ENCODE results near the gene TSC2. TPM values are rescaled to one million over a fixed set of nuclear protein-coding genes. Genes with fewer than 3 reads are reported as not detected.

The TSC2 gene
- total and polyA plus RNA-seq, 2 of the 13 experiments (the other 11 are each of a cell fraction or from before 2014, with no cell fraction given): 19.6 to 40.4 TPM

DNA sequence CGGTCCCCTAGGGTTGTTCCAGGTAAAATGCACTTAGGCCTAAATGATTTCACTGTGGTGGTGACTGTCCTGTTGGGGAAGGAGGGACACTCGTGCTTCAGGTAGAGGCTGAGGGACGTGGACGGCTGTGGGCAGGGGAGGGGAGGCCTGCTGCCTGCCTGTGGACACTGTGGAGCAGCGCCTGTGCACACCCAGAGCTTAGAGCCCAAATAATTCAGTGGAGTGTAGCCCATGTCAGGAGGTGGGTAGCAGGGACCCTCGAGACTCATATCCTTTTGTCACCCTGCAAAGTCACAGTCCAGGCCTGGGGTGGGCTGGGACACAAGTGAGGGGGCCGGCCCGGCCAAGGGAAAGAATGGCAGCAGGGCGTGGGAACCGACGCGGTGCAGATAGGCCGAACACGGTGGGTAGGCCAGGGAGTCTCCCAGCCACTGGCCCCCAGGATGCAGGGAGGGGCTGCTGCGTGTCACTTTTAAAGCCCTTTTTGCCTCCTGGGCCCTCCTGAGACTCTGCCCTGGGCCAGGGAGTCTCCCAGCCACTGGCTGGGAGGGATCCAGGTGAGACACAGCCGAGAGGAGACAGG is 21.8 kb upstream of the TSC2 start (continued):
- TF ChIP-seq, protein P1, sequence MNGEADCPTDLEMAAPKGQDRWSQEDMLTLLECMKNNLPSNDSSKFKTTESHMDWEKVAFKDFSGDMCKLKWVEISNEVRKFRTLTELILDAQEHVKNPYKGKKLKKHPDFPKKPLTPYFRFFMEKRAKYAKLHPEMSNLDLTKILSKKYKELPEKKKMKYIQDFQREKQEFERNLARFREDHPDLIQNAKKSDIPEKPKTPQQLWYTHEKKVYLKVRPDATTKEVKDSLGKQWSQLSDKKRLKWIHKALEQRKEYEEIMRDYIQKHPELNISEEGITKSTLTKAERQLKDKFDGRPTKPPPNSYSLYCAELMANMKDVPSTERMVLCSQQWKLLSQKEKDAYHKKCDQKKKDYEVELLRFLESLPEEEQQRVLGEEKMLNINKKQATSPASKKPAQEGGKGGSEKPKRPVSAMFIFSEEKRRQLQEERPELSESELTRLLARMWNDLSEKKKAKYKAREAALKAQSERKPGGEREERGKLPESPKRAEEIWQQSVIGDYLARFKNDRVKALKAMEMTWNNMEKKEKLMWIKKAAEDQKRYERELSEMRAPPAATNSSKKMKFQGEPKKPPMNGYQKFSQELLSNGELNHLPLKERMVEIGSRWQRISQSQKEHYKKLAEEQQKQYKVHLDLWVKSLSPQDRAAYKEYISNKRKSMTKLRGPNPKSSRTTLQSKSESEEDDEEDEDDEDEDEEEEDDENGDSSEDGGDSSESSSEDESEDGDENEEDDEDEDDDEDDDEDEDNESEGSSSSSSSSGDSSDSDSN (CRISPR knock-in tag; IDR thresholded peaks at IDR 0.05): peak; percentile 50
- TF ChIP-seq XBP1 (CRISPR knock-in tag; IDR thresholded peaks at IDR 0.05) (no peak), SRSF1 (optimal IDR thresholded peaks at IDR 0.05; ENCODE audit: low read depth, low read length) (peak; percentile 85), HHEX (CRISPR knock-in tag; IDR thresholded peaks at IDR 0.05) (no peak), NKX3-1 (CRISPR knock-in tag; IDR thresholded peaks at IDR 0.05) (no peak), HNRNPK (IDR thresholded peaks at IDR 0.05; ENCODE audit: low read depth, low read length, poor library complexity, severe bottlenecking) (no peak), ATM (IDR thresholded peaks at IDR 0.05; ENCODE audit: borderline replicate concordance) (no peak), ZFX (CRISPR knock-in tag; IDR thresholded peaks at IDR 0.05; ENCODE audit: low read depth) (peak; percentile 57), JUN (CRISPR knock-in tag; IDR thresholded peaks at IDR 0.05) (no peak)
- TF ChIP-seq, protein P2, sequence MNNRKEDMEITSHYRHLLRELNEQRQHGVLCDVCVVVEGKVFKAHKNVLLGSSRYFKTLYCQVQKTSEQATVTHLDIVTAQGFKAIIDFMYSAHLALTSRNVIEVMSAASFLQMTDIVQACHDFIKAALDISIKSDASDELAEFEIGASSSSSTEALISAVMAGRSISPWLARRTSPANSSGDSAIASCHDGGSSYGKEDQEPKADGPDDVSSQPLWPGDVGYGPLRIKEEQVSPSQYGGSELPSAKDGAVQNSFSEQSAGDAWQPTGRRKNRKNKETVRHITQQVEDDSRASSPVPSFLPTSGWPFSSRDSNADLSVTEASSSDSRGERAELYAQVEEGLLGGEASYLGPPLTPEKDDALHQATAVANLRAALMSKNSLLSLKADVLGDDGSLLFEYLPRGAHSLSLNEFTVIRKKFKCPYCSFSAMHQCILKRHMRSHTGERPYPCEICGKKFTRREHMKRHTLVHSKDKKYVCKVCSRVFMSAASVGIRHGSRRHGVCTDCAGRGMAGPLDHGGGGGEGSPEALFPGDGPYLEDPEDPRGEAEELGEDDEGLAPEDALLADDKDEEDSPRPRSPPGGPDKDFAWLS (CRISPR knock-in tag; IDR thresholded peaks at IDR 0.05; ENCODE audit: borderline replicate concordance): no peak
- TF ChIP-seq, protein P3, sequence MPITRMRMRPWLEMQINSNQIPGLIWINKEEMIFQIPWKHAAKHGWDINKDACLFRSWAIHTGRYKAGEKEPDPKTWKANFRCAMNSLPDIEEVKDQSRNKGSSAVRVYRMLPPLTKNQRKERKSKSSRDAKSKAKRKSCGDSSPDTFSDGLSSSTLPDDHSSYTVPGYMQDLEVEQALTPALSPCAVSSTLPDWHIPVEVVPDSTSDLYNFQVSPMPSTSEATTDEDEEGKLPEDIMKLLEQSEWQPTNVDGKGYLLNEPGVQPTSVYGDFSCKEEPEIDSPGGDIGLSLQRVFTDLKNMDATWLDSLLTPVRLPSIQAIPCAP (CRISPR knock-in tag; IDR thresholded peaks at IDR 0.05; ENCODE audit: low read depth): no peak
- TF ChIP-seq, protein P4, sequence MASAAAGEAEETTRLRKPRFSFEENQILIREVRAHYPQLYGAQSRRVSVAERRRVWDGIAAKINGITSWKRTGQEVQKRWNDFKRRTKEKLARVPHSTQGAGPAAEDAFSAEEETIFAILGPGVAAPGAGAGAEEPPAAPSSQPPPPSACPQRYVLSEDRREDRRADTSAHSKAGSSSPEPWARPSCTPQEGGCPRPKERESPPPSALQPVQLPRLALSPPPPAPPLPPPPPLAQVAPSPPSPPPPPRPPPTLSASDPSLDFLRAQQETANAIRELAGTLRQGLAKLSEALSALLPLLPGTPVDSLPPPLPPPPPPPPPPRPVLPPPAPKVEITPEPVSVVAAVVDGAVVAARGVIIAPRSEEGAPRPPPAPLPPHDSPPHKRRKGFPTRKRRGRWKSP (CRISPR knock-in tag; IDR thresholded peaks at IDR 0.05): no peak
- TF ChIP-seq, protein P5, sequence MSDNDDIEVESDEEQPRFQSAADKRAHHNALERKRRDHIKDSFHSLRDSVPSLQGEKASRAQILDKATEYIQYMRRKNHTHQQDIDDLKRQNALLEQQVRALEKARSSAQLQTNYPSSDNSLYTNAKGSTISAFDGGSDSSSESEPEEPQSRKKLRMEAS (IDR thresholded peaks at IDR 0.05): 0 out of 2 replicates have a peak, but pooled peaks have one; percentile 19
- TF ChIP-seq, protein P6, sequence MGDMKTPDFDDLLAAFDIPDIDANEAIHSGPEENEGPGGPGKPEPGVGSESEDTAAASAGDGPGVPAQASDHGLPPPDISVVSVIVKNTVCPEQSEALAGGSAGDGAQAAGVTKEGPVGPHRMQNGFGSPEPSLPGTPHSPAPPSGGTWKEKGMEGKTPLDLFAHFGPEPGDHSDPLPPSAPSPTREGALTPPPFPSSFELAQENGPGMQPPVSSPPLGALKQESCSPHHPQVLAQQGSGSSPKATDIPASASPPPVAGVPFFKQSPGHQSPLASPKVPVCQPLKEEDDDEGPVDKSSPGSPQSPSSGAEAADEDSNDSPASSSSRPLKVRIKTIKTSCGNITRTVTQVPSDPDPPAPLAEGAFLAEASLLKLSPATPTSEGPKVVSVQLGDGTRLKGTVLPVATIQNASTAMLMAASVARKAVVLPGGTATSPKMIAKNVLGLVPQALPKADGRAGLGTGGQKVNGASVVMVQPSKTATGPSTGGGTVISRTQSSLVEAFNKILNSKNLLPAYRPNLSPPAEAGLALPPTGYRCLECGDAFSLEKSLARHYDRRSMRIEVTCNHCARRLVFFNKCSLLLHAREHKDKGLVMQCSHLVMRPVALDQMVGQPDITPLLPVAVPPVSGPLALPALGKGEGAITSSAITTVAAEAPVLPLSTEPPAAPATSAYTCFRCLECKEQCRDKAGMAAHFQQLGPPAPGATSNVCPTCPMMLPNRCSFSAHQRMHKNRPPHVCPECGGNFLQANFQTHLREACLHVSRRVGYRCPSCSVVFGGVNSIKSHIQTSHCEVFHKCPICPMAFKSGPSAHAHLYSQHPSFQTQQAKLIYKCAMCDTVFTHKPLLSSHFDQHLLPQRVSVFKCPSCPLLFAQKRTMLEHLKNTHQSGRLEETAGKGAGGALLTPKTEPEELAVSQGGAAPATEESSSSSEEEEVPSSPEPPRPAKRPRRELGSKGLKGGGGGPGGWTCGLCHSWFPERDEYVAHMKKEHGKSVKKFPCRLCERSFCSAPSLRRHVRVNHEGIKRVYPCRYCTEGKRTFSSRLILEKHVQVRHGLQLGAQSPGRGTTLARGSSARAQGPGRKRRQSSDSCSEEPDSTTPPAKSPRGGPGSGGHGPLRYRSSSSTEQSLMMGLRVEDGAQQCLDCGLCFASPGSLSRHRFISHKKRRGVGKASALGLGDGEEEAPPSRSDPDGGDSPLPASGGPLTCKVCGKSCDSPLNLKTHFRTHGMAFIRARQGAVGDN (CRISPR knock-in tag; IDR thresholded peaks at IDR 0.05): peak; percentile 30; the same call in 1 of the 2 replicates
